ENCODE measurements around the gene PEAK1. TPM values are rescaled to one million over a fixed set of nuclear protein-coding genes. Genes with fewer than 3 reads are reported as not detected.

The PEAK1 gene
- total RNA-seq, 4 donors from 2014 or later: 37.8 to 75.3 (median 55.0) TPM

GRCh38 chr15:77107068-77107467, 312.8 kb downstream of the PEAK1 start:
- DNase-seq (ENCODE audit: low spot score) (no peak), ATAC-seq (ENCODE audit: low FRiP score) (no peak)
- TF ChIP-seq CTCF (IDR thresholded peaks at IDR 0.05): no peak

GRCh38 chr15:77104155-77104554, 315.7 kb downstream of the PEAK1 start:
- DNase-seq (ENCODE audit: low spot score): no peak
- TF ChIP-seq CTCF (IDR thresholded peaks at IDR 0.05): no peak
- no peak for ATAC-seq (ENCODE audit: low FRiP score)

- TF ChIP-seq CTCF (IDR thresholded peaks at IDR 0.05): no peak
- no peak for ATAC-seq (ENCODE audit: low FRiP score)
- no peak for DNase-seq (ENCODE audit: low spot score)
Observed at GRCh38 chr15:77099741-77100463, 320.0 kb downstream of the PEAK1 start.

GRCh38 chr15:77098572-77098971, 321.3 kb downstream of the PEAK1 start:
- TF ChIP-seq CTCF (IDR thresholded peaks at IDR 0.05): no peak
- ATAC-seq (ENCODE audit: low FRiP score): no peak
- no peak for DNase-seq (ENCODE audit: low spot score)

GRCh38 chr15:77097921-77098320, 322.0 kb downstream of the PEAK1 start:
- no peak for DNase-seq (ENCODE audit: low spot score)
- ATAC-seq (ENCODE audit: low FRiP score): no peak
- no peak for TF ChIP-seq CTCF (IDR thresholded peaks at IDR 0.05)

GRCh38 chr15:77097248-77097721, 322.6 kb downstream of the PEAK1 start:
- ATAC-seq (ENCODE audit: low FRiP score) (no peak), DNase-seq (ENCODE audit: low spot score) (no peak)
- TF ChIP-seq CTCF (IDR thresholded peaks at IDR 0.05): no peak

GRCh38 chr15:77096541-77096940, 323.4 kb downstream of the PEAK1 start:
- no peak for TF ChIP-seq CTCF (IDR thresholded peaks at IDR 0.05)

More at GRCh38 chr15:77096541-77096940, 323.4 kb downstream of the PEAK1 start:
- no peak for DNase-seq (ENCODE audit: low spot score)
- no peak for ATAC-seq (ENCODE audit: low FRiP score)

Data from omental fat pad (tissue), 4 donors.